ENCODE data around the gene CIB2. TPM values are rescaled to one million over a fixed set of nuclear protein-coding genes. Genes with fewer than 3 reads are reported as not detected.

The CIB2 gene
- polyA plus RNA-seq, 1 donor from 2014 or later, result 32.4 TPM

GRCh38 chr15:78157203-78157602 is 26.0 kb upstream of the CIB2 start:
- H3K9me2 ChIP-seq (ENCODE audit: insufficient read depth, low read length), result no peaks in the 10 kb centered on the region
- H3K36me3 ChIP-seq (ENCODE audit: insufficient read depth, low read length), result peaks cover 11% of the 10 kb centered on the region
- no peak for TF ChIP-seq POLR2AphosphoS5 (IDR thresholded peaks at IDR 0.05)
- TF ChIP-seq RAD21 (conservative IDR thresholded peaks at IDR 0.05), result no peak
- TF ChIP-seq MXI1 (conservative IDR thresholded peaks at IDR 0.05; ENCODE audit: poor library complexity, severe bottlenecking), result no peak
- no peak for TF ChIP-seq EP300 (conservative IDR thresholded peaks at IDR 0.05; ENCODE audit: poor library complexity, severe bottlenecking)
- TF ChIP-seq REST (IDR thresholded peaks at IDR 0.05; ENCODE audit: borderline replicate concordance), result no peak
- TF ChIP-seq TAF1 (IDR thresholded peaks at IDR 0.05; ENCODE audit: low read depth), result no peak
- H3K79me2 ChIP-seq (replicated peaks; ENCODE audit: insufficient read depth, low read length), result peaks cover 15% of the 10 kb centered on the region
- H3K27ac ChIP-seq (ENCODE audit: low read length), result no peak overlapping the region
- no peak overlapping the region for H3K4me2 ChIP-seq (ENCODE audit: low read length)
- H3K4me3 ChIP-seq (ENCODE audit: low read length), result no peak overlapping the region
- no peak overlapping the region for H3K9ac ChIP-seq (ENCODE audit: low read length)
- no peaks in the 10 kb centered on the region for H3F3A ChIP-seq (ENCODE audit: insufficient read depth, low read length, poor library complexity, severe bottlenecking)
- H2AFZ ChIP-seq (ENCODE audit: low read depth, low read length), result no peak overlapping the region
- no peaks in the 10 kb centered on the region for H3K27me3 ChIP-seq (ENCODE audit: insufficient read depth, low read depth, low read length)
- no peaks in the 10 kb centered on the region for H3K9me3 ChIP-seq (ENCODE audit: low read length)
- no peaks in the 10 kb centered on the region for H4K20me1 ChIP-seq (ENCODE audit: insufficient read depth)

- H3K4me2 ChIP-seq (ENCODE audit: low read length), result no peak overlapping the region
- H3K27ac ChIP-seq (ENCODE audit: low read length), result no peak overlapping the region
- TF ChIP-seq REST (IDR thresholded peaks at IDR 0.05; ENCODE audit: borderline replicate concordance), result no peak
- TF ChIP-seq TAF1 (IDR thresholded peaks at IDR 0.05; ENCODE audit: low read depth), result no peak
- H3K79me2 ChIP-seq (replicated peaks; ENCODE audit: insufficient read depth, low read length), result peaks cover 15% of the 10 kb centered on the region
- no peaks in the 10 kb centered on the region for H4K20me1 ChIP-seq (ENCODE audit: insufficient read depth)
- no peaks in the 10 kb centered on the region for H3K9me3 ChIP-seq (ENCODE audit: low read length)
- no peak overlapping the region for H3K9ac ChIP-seq (ENCODE audit: low read length)
- no peaks in the 10 kb centered on the region for H3K27me3 ChIP-seq (ENCODE audit: insufficient read depth, low read depth, low read length)
- peaks cover 11% of the 10 kb centered on the region for H3K36me3 ChIP-seq (ENCODE audit: insufficient read depth, low read length)
- no peaks in the 10 kb centered on the region for H3F3A ChIP-seq (ENCODE audit: insufficient read depth, low read length, poor library complexity, severe bottlenecking)
- no peak overlapping the region for H2AFZ ChIP-seq (ENCODE audit: low read depth, low read length)
- no peak overlapping the region for H3K4me3 ChIP-seq (ENCODE audit: low read length)
- no peaks in the 10 kb centered on the region for H3K9me2 ChIP-seq (ENCODE audit: insufficient read depth, low read length)
Measured at GRCh38 chr15:78156653-78157052, 25.4 kb upstream of the CIB2 start.

- no peak overlapping the region for H3K27ac ChIP-seq (ENCODE audit: low read length)
- H4K20me1 ChIP-seq (ENCODE audit: insufficient read depth), result no peaks in the 10 kb centered on the region
- no peak overlapping the region for H3K9ac ChIP-seq (ENCODE audit: low read length)
- peaks cover 11% of the 10 kb centered on the region for H3K36me3 ChIP-seq (ENCODE audit: insufficient read depth, low read length)
- no peak overlapping the region for H3K4me3 ChIP-seq (ENCODE audit: low read length)
- H3K9me2 ChIP-seq (ENCODE audit: insufficient read depth, low read length), result no peaks in the 10 kb centered on the region
- no peaks in the 10 kb centered on the region for H3K9me3 ChIP-seq (ENCODE audit: low read length)
- TF ChIP-seq REST (IDR thresholded peaks at IDR 0.05; ENCODE audit: borderline replicate concordance), result no peak
- no peak for TF ChIP-seq MXI1 (conservative IDR thresholded peaks at IDR 0.05; ENCODE audit: poor library complexity, severe bottlenecking)
- TF ChIP-seq POLR2AphosphoS5 (IDR thresholded peaks at IDR 0.05), result no peak
- no peak for TF ChIP-seq TAF1 (IDR thresholded peaks at IDR 0.05; ENCODE audit: low read depth)
- no peak for TF ChIP-seq RAD21 (conservative IDR thresholded peaks at IDR 0.05)
- TF ChIP-seq CTCF (IDR thresholded peaks at IDR 0.05; ENCODE audit: poor library complexity, severe bottlenecking), result no peak
- TF ChIP-seq EP300 (conservative IDR thresholded peaks at IDR 0.05; ENCODE audit: poor library complexity, severe bottlenecking), result no peak
- H3K4me2 ChIP-seq (ENCODE audit: low read length), result no peak overlapping the region
- H3F3A ChIP-seq (ENCODE audit: insufficient read depth, low read length, poor library complexity, severe bottlenecking), result no peaks in the 10 kb centered on the region
- no peak overlapping the region for H2AFZ ChIP-seq (ENCODE audit: low read depth, low read length)
- H3K27me3 ChIP-seq (ENCODE audit: insufficient read depth, low read depth, low read length), result no peaks in the 10 kb centered on the region
- H3K79me2 ChIP-seq (replicated peaks; ENCODE audit: insufficient read depth, low read length), result peaks cover 15% of the 10 kb centered on the region
Measured at GRCh38 chr15:78155355-78155939, 24.2 kb upstream of the CIB2 start.

Data from neural cell (in vitro differentiated cells).